ENCODE data around the gene DNAL1. TPM values are rescaled to one million over a fixed set of nuclear protein-coding genes. Genes with fewer than 3 reads are reported as not detected.

Gene DNAL1
- total RNA-seq, 2 donors from 2014 or later: 22.9 to 30.5 TPM

GRCh38 chr14:73637830-73638229 is 7.0 kb upstream of the DNAL1 start:
- no peak for DNase-seq
- H3K36me3 ChIP-seq (ENCODE audit: control insufficient read depth, insufficient read depth, low read length): no peaks in the 10 kb centered on the region
- H3K9ac ChIP-seq (ENCODE audit: extremely low read depth, low read length, poor library complexity, severe bottlenecking): no peak overlapping the region
- no peak for TF ChIP-seq CTCF (conservative IDR thresholded peaks at IDR 0.05)
- no peaks in the 10 kb centered on the region for H3K4me1 ChIP-seq (ENCODE audit: control insufficient read depth, insufficient read depth, low read length)
- no peak overlapping the region for H3K27ac ChIP-seq (ENCODE audit: low read depth, low read length)
- WGBS, 2 experiments (ENCODE audit: insufficient coverage in 1 of 2, insufficient read length in 1 of 2): 89 to 92% methylated on average over 5 of the region's 5 CpGs
- H3K4me3 Mint-ChIP-seq: no peak overlapping the region
- H3K27me3 Mint-ChIP-seq (ENCODE audit: insufficient read depth): no peaks in the 10 kb centered on the region
- no peak overlapping the region for H3K27ac Mint-ChIP-seq
- no peaks in the 10 kb centered on the region for H3K36me3 Mint-ChIP-seq (ENCODE audit: low read depth)
- no peaks in the 10 kb centered on the region for H3K9me3 ChIP-seq (ENCODE audit: control insufficient read depth, low read length)
- no peaks in the 10 kb centered on the region for H3K27me3 ChIP-seq (ENCODE audit: control insufficient read depth, insufficient read depth, low read length, poor library complexity, severe bottlenecking)
- no peaks in the 10 kb centered on the region for H3K9me3 Mint-ChIP-seq
- H3K4me1 Mint-ChIP-seq: peaks cover 3% of the 10 kb centered on the region
- H3K4me3 ChIP-seq (ENCODE audit: low read length): no peak overlapping the region

- no peak overlapping the region for H3K4me3 ChIP-seq (ENCODE audit: low read length)
- no peaks in the 10 kb centered on the region for H3K27me3 ChIP-seq (ENCODE audit: control insufficient read depth, insufficient read depth, low read length, poor library complexity, severe bottlenecking)
- no peaks in the 10 kb centered on the region for H3K36me3 Mint-ChIP-seq (ENCODE audit: low read depth)
- DNase-seq: no peak
- no peaks in the 10 kb centered on the region for H3K36me3 ChIP-seq (ENCODE audit: control insufficient read depth, insufficient read depth, low read length)
- H3K9me3 ChIP-seq (ENCODE audit: control insufficient read depth, low read length): no peaks in the 10 kb centered on the region
- TF ChIP-seq CTCF (conservative IDR thresholded peaks at IDR 0.05): no peak
- no peak overlapping the region for H3K27ac Mint-ChIP-seq
- no peaks in the 10 kb centered on the region for H3K27me3 Mint-ChIP-seq (ENCODE audit: insufficient read depth)
- no peaks in the 10 kb centered on the region for H3K9me3 Mint-ChIP-seq
- H3K4me1 Mint-ChIP-seq: peaks cover 9% of the 10 kb centered on the region
- no peak overlapping the region for H3K4me3 Mint-ChIP-seq
- H3K4me1 ChIP-seq (ENCODE audit: control insufficient read depth, insufficient read depth, low read length): no peaks in the 10 kb centered on the region
- WGBS, 2 experiments (ENCODE audit: insufficient coverage in 1 of 2, insufficient read length in 1 of 2): 96 to 97% methylated on average over 2 to 5 of the region's 5 CpGs
- no peak overlapping the region for H3K27ac ChIP-seq (ENCODE audit: low read depth, low read length)
- no peak overlapping the region for H3K9ac ChIP-seq (ENCODE audit: extremely low read depth, low read length, poor library complexity, severe bottlenecking)
Observed at GRCh38 chr14:73640796-73641365, 3.9 kb upstream of the DNAL1 start.

GRCh38 chr14:73645248-73645610 is 443 bp downstream of the DNAL1 start:
- Mint-ChIP-seq H3K4me1 (peaks cover 9% of the 10 kb centered on the region), H3K27me3 (ENCODE audit: insufficient read depth) (no peaks in the 10 kb centered on the region)
- H3K9me3 ChIP-seq (ENCODE audit: control insufficient read depth, low read length): no peaks in the 10 kb centered on the region

More at GRCh38 chr14:73645248-73645610, 443 bp downstream of the DNAL1 start:
- Histone ChIP-seq H3K27me3 (ENCODE audit: control insufficient read depth, insufficient read depth, low read length, poor library complexity, severe bottlenecking) (no peaks in the 10 kb centered on the region), H3K4me1 (ENCODE audit: control insufficient read depth, insufficient read depth, low read length) (no peaks in the 10 kb centered on the region), H3K9ac (ENCODE audit: extremely low read depth, low read length, poor library complexity, severe bottlenecking) (peak overlapping the region; percentile 57), H3K27ac (ENCODE audit: low read depth, low read length) (no peak overlapping the region), H3K4me3 (ENCODE audit: low read length) (peak overlapping the region; percentile 93), H3K36me3 (ENCODE audit: control insufficient read depth, insufficient read depth, low read length) (no peaks in the 10 kb centered on the region)
- Mint-ChIP-seq H3K4me3 (peak overlapping the region; percentile 91), H3K9me3 (no peaks in the 10 kb centered on the region), H3K27ac (peak overlapping the region; percentile 89), H3K36me3 (ENCODE audit: low read depth) (peaks cover 6% of the 10 kb centered on the region)
- WGBS, 2 experiments (ENCODE audit: insufficient coverage in 1 of 2, insufficient read length in 1 of 2): 15 to 18% methylated on average over 7 of the region's 7 CpGs
- DNase-seq: no peak
- no peak for TF ChIP-seq CTCF (conservative IDR thresholded peaks at IDR 0.05)

All from endodermal cell (in vitro differentiated cells).